Uterine smooth muscle cell (primary cell): ENCODE results near the gene FAM47C. TPM values are rescaled to one million over a fixed set of nuclear protein-coding genes. Genes with fewer than 3 reads are reported as not detected.

Source experiments
- total RNA-seq: library from RNA; depleted of rRNA; stranded (reverse); fragments of >200 nt; gene quantifications from 2 replicates; pipeline ENCODE4 v1.2.3, GENCODE V29; 2014

Gene FAM47C
- not detected in 2 replicates for total RNA-seq

GRCh38 chrX:37008182-37008581 is at the start of gene FAM47C:
TSS of gene FAM47C (plus strand) at chrX:37008366. CDS start at chrX:37008411, 45 bp downstream.

